ENCODE results near the gene SLN.

Gene SLN

GRCh38 chr11:107733518-107733917 is 21.7 kb upstream of the SLN start:
- TF ChIP-seq EZH2 (IDR thresholded peaks at IDR 0.05; ENCODE audit: borderline replicate concordance, low read depth, low read length, severe bottlenecking) (no peak), CTCF (IDR thresholded peaks at IDR 0.05; ENCODE audit: borderline replicate concordance, extremely low read depth, low read length, poor library complexity, severe bottlenecking) (no peak)
- H3K9ac ChIP-seq (ENCODE audit: low read depth, low read length) = no peak overlapping the region
- H4K20me1 ChIP-seq (ENCODE audit: insufficient read depth, low read length) = no peaks in the 10 kb centered on the region
- no peaks in the 10 kb centered on the region for H3K36me3 ChIP-seq (ENCODE audit: insufficient read depth, low read length)
- no peak overlapping the region for H2AFZ ChIP-seq (ENCODE audit: low read depth, low read length)
- H3K4me1 ChIP-seq (ENCODE audit: insufficient read depth, low read length) = no peaks in the 10 kb centered on the region
- H3K27me3 ChIP-seq (ENCODE audit: insufficient read depth, low read length, poor library complexity) = no peaks in the 10 kb centered on the region
- H3K4me3 ChIP-seq (ENCODE audit: low read depth in 1 of 2, low read length in 2 of 2) = no peak overlapping the region
- no peaks in the 10 kb centered on the region for H3K79me2 ChIP-seq (ENCODE audit: insufficient read depth, low read length)
- ATAC-seq (ENCODE audit: insufficient read depth, low read depth) = no peak
- H3K27ac ChIP-seq (ENCODE audit: low read length) = no peak overlapping the region
- H3K4me2 ChIP-seq (ENCODE audit: insufficient read depth, low read length) = no peak overlapping the region
- no peak for DNase-seq
- no peaks in the 10 kb centered on the region for H3K9me3 ChIP-seq (ENCODE audit: insufficient read depth, low read length, severe bottlenecking)

GRCh38 chr11:107732689-107733051 is 20.8 kb upstream of the SLN start:
- H2AFZ ChIP-seq (ENCODE audit: low read depth, low read length) = no peak overlapping the region
- no peak for DNase-seq
- H3K79me2 ChIP-seq (ENCODE audit: insufficient read depth, low read length) = no peaks in the 10 kb centered on the region
- H3K4me1 ChIP-seq (ENCODE audit: insufficient read depth, low read length) = no peaks in the 10 kb centered on the region
- no peaks in the 10 kb centered on the region for H4K20me1 ChIP-seq (ENCODE audit: insufficient read depth, low read length)
- no peak overlapping the region for H3K9ac ChIP-seq (ENCODE audit: low read depth, low read length)
- no peak for ATAC-seq (ENCODE audit: insufficient read depth, low read depth)
- no peak for TF ChIP-seq CTCF (IDR thresholded peaks at IDR 0.05; ENCODE audit: borderline replicate concordance, extremely low read depth, low read length, poor library complexity, severe bottlenecking)
- no peak for TF ChIP-seq EZH2 (IDR thresholded peaks at IDR 0.05; ENCODE audit: borderline replicate concordance, low read depth, low read length, severe bottlenecking)
- no peak overlapping the region for H3K4me3 ChIP-seq (ENCODE audit: low read depth in 1 of 2, low read length in 2 of 2)
- no peaks in the 10 kb centered on the region for H3K9me3 ChIP-seq (ENCODE audit: insufficient read depth, low read length, severe bottlenecking)
- H3K36me3 ChIP-seq (ENCODE audit: insufficient read depth, low read length) = no peaks in the 10 kb centered on the region
- no peaks in the 10 kb centered on the region for H3K27me3 ChIP-seq (ENCODE audit: insufficient read depth, low read length, poor library complexity)
- no peak overlapping the region for H3K4me2 ChIP-seq (ENCODE audit: insufficient read depth, low read length)
- no peak overlapping the region for H3K27ac ChIP-seq (ENCODE audit: low read length)

GRCh38 chr11:107731941-107732688 is 20.3 kb upstream of the SLN start:
- no peaks in the 10 kb centered on the region for H3K27me3 ChIP-seq (ENCODE audit: insufficient read depth, low read length, poor library complexity)
- H3K4me3 ChIP-seq (ENCODE audit: low read depth in 1 of 2, low read length in 2 of 2) = no peak overlapping the region
- no peaks in the 10 kb centered on the region for H4K20me1 ChIP-seq (ENCODE audit: insufficient read depth, low read length)
- no peaks in the 10 kb centered on the region for H3K79me2 ChIP-seq (ENCODE audit: insufficient read depth, low read length)
- no peak overlapping the region for H3K9ac ChIP-seq (ENCODE audit: low read depth, low read length)
- no peak overlapping the region for H3K27ac ChIP-seq (ENCODE audit: low read length)
- no peaks in the 10 kb centered on the region for H3K9me3 ChIP-seq (ENCODE audit: insufficient read depth, low read length, severe bottlenecking)
- H3K4me2 ChIP-seq (ENCODE audit: insufficient read depth, low read length) = no peak overlapping the region
- TF ChIP-seq CTCF (IDR thresholded peaks at IDR 0.05; ENCODE audit: borderline replicate concordance, extremely low read depth, low read length, poor library complexity, severe bottlenecking) = no peak
- TF ChIP-seq EZH2 (IDR thresholded peaks at IDR 0.05; ENCODE audit: borderline replicate concordance, low read depth, low read length, severe bottlenecking) = no peak
- H2AFZ ChIP-seq (ENCODE audit: low read depth, low read length) = no peak overlapping the region
- no peak for DNase-seq
- H3K4me1 ChIP-seq (ENCODE audit: insufficient read depth, low read length) = no peaks in the 10 kb centered on the region
- H3K36me3 ChIP-seq (ENCODE audit: insufficient read depth, low read length) = no peaks in the 10 kb centered on the region
- no peak for ATAC-seq (ENCODE audit: insufficient read depth, low read depth)
